Measurements from ENCODE around the gene MAP1S.
"Not testable (repeated sequence)": the region's sequence is repeated elsewhere in the genome, so short reads cannot be mapped to it uniquely, and the experiment has no call there.

The MAP1S gene

DNA sequence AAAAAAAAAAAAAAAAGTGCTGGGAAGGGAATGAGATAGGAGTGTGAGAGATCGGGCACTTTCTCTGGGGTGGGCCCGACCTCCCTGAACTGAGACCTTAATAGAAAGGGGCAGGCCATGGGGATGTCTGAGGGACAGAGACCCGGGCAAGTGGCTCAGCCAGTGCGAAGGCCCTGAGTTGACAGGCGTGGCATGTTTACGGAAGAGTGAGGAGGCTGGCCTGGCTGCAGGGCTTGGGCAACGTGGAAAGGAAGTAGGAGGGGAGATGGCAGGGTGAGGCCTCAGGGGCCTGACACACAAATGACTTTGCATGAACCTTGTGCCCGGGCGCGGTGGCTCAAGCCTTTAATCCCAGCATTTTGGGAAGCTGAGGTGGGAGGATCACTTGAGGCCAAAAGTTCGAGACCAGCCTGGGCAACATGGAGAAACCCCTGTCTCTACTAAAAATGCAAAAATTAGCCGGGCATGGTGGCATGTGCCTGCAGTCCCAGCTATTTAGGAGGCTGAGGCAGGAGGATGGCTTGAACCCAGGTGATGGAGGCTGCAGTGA lies 45.9 kb downstream of the MAP1S start:
- DNase-seq (ENCODE audit: low read depth), result no peak

DNA sequence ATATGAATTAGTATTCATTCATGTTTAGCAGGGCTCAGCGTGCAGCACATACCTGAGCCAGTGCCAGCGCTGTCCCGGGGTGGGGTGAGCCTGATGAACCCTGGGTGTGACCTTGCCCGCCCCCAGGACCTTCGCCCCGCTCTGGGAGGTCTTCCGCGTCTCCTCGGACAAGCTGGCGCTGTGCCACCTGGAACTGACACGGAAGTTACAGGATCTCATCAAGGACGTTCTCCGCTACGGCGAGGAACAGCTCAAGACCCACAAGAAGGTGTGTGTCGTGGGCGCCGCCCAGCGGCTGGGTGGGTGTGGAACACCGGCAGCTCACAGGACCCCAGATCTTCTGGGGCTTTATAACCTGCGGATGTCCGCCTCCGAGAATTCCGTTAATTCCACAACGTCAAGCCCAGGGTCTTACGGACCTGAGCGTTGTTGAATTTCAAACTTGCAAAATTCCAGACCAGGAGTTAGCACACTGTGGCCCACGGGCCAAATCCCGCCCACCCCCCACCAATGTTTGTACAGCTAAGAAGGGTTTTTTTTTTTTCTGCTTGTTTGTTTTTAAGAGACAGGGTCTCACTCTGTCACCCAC lies 47.4 kb downstream of the MAP1S start:
- peak; percentile 44 for DNase-seq (ENCODE audit: low read depth)

DNA sequence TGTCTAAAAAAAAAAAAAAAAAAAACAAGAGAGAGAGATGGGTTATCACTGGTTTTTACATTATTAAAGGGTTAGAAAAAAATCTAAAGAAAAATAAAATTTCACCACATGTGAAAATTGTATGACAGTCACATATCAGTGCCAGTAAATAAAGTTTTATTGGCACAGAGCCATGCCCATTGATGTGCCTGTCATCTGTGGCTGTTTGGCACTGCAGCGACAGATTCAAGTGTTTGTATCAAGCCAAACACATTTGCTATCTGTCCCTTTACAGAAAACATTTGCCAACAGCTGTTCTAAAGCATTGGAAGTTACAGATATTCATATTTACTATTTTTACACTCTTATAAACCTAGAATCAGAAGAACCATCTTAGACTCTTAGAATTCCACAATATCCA lies 48.3 kb downstream of the MAP1S start:
- no peak for DNase-seq (ENCODE audit: low read depth)

DNA sequence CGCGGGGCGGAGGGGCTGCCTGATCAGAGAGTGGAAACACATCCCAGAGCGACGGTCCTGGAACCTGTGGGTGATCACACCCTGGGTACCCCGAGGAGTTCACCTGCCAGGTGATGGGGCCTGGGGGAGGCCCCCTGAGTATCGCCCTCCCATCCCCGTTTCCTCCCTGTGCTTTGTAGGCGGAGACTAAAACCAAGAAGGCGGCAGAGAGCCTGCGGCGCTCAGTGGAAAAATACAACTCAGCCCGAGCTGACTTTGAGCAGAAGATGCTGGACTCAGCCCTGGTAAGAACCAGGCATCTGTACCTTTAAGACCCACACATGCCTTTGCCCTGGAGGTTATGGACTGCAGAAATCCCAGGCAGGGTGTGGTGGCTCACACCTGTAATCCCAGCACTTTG lies 51.3 kb downstream of the MAP1S start:
- DNase-seq (ENCODE audit: low read depth), result no peak

DNA sequence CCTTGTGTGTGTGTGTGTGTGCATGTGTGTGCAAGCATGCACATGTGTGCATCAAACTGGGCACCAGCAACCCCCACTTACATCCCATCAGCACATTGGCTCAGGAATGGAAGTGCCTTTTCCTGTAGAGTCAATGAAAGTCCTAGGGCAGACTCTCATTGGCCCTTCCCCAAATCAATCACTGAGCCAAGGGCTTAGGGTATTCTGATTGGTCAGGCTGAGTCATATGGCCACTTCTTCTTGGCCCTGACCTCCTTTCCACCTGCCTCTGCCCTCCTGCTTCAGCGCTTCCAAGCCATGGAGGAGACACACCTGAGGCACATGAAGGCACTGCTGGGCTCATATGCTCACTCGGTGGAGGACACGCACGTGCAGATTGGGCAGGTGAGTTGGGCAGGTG lies 52.9 kb downstream of the MAP1S start:
- DNase-seq (ENCODE audit: low read depth), result no peak

DNA sequence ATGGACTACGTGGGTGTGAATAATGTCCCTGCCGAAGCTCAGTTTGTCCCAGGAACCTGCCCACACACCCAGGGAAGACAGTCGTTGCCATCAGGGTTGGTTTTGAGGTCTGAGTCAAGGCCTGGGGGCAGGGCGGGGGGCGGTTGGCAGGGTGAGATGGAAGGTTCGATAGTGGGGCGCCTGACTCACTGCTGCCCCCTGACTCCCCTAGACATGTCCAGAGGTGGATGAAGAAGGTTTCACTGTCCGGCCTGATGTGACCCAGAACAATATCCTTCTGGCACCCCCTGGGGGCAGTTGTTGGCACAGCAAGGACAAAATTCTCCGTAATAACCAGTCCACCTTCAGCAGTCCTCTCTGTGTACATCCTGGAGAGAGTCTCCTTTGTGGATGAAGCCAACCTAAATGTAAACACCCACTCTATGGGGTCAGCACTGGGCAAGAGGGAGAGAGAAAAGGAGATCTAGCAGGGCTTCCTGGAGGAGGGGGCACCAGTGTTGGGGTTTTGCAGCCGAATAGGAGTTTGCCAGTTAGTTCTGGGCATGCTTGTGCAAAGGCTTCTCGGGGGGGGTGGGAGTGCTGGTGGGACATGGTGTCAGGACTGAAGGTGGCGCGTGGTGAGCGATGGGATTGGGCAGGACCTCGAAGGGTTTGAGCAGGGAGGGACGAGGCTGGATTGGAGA lies 56.1 kb downstream of the MAP1S start:
- no peak for DNase-seq (ENCODE audit: low read depth)

DNA sequence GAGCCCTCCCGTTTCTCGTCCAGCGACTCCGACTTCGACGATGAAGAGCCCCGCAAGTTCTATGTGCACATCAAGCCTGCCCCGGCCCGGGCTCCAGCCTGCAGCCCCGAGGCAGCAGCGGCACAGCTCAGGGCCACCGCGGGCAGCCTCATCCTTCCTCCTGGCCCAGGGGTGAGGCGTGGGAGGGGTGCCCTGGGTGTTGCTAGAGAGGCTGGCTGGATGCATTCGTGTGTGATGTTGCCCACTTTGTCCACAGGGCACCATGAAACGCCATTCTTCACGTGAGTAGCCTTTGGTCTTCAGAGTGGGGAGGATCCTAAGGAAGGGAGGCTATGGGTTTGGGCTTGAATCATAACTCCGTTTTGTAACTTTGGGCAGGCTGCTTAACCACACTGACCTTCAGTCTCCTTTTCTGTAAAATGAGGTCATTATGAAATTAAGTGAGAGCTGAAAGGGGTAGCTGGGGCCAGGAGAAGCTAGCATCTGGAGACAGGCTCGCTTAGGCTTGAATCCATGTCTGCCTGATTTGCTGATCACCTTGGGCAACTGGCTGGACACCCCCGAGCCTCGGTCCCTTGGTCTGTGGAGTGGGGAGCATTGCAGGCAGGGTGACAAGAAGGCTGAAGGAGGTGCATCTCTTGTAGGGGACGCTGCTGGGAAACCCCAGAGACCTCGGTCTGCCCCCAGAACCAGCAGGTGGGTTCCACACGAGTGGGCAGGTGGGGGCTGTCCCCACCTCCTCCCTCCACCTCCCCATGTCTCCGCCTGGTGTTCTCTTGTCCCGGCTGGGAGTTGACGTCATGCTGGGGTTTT lies 56.9 kb downstream of the MAP1S start:
- no peak for DNase-seq (ENCODE audit: low read depth)

DNA sequence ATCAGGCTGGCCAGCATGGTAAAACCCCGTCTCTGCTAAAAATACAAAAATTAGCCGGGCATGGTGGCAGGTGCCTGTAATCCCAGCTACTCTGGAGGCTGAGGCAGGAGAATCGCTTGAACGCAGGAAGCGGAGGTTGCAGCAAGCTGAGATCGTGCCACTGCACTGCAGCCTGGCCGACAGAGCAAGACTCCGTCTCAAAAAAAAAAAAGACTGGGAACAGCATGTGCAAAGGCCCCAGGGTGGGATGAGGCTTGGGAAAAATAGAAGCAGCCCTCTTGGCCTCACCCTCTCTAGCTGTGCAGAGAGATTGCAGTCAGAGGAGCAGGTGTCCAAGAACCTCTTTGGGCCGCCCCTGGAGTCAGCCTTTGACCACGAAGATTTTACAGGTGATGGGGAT lies 58.6 kb downstream of the MAP1S start:
- not testable (repeated sequence) for DNase-seq (ENCODE audit: low read depth)

DNA sequence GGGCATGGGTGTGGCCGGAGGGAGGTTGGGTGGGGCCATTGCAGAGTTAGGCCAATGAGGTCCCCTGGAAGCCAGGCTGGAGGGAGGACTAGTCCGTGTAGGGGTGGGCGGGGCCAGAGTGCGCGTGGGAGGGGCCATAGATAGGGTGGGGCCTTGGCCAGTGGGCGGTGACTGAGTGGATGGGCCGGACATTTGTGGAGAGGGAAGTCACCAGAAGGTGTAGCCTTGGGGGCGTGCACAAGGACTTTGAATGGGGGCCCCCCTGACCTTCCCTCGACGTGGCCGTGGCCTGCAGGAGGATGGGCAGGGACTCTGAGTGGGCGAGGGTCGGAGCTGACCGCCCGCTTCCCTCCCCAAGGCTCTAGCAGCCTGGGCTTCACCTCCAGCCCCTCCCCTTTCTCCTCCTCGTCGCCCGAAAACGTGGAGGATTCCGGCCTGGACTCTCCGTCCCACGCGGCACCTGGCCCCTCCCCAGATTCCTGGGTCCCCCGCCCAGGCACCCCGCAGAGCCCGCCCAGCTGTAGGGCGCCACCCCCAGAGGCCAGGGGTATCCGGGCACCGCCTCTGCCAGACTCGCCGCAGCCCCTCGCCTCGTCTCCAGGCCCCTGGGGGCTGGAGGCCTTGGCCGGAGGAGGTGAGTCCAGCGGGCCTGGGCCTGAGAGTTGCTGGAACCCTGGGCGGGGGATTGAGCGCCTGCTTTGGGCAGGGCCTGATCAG lies 59.1 kb downstream of the MAP1S start:
- no peak for DNase-seq (ENCODE audit: low read depth)

DNA sequence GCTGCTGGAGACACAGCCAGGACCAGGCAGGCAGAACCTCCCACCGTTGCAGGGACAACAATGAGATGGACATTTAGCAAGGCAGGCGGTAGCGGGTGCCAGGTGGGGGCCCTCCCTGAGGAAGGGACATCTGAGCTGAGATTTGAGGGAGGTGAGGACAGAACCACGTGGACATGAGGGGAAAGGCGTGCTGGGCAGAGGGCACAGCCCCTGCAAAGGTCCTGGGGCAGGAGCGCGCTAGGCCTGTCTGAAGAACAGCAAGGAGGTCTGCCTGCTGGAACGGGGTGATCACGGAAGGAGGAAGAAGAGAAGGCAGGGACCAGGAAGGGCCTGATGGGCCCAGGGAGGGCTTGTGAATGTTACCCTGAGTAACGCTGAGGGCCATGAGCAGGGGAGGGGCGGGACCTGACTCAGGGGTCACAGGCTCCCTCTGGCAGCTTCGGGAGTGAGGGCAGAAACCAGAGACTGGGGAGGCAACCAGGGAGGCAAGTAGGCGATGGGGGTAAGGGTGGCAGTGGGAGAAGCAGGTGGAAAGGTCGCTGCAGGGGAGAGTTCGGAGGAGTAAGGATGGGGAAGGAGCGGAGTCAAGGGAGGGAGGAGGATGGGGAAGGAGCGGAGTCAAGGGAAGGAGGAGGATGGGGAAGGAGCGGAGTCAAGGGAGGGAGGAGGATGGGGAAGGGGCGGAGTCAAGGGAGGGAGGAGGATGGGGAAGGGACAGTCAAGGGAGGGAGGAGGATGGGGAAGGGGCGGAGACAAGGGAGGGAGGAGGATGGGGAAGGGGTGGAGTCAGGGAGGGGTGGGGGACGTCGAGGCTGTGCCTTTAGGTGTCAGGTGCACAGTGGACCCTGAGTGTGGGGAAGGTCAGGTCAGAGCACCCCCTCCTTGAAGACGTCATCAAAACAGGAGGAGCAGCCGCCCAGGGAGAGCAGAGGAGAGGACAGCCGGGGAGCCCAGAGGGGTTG lies 60.0 kb downstream of the MAP1S start:
- DNase-seq (ENCODE audit: low read depth), result no peak

DNA sequence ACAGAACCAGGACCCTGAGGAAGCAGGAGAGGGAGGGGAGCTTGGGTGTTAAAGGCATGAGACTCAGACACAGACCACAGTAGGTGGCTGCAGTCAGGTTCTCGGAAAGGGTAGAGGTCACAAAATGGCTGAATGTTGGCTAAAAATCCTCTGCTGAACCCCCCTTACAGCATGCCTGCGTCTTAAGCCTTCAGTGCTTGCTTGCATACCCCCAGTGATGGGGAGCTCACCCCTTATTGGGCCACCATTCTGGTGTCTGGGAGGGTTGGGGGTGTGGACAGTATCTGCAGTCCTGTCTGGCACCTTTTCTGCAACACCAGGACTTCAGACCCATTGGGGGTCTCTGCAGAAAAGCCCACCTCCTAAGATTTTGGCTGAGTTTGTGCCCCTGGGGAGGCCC lies 61.5 kb downstream of the MAP1S start:
- no peak for DNase-seq (ENCODE audit: low read depth)

DNA sequence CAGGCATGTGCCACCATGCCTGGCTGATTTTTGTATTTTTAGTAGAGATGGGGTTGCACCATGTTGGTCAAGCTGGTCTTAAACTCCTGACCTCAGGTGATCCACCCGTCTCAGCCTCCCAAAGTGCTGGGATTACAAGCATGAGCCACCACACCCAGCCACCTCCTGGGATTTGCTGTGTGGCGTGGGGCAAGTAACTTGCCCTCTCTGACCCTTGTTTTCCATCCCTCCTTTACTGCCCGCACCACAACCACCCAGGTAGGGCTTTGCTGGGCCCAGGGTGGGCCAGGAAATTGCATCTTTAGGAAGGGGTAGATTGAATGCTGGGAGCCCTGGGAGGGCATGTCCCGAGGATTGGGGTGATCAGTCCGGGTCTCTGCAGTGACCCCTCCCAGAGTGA lies 64.4 kb downstream of the MAP1S start:
- not testable (repeated sequence) for DNase-seq (ENCODE audit: low read depth)
